ENCODE measurements around the gene ZNF180.
A peak's percentile ranks its signal among the peaks of the same experiment; 100 is the strongest.
"Not testable (repeated sequence)": the region's sequence is repeated elsewhere in the genome, so short reads cannot be mapped to it uniquely, and the experiment has no call there.

ZNF180 gene

DNA sequence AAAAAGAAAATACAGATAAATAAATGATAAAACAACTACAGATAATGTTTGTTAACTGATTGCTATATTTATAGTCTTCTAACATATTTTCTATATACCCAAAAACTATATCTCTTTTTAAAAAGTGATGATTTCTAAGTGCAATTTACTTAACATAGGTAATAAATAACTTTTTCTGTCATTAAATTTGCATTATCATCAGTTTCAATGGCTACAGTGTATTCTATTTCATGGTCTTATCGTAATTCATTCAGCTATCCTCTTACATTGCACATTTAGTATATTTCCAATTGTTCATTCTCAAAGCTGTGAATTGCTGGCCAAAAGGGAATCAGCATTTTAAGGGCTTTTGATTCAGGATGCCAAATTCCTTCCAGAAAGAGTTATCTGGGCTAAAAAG, 3.6 kb downstream of the ZNF180 start:
- no peak for DNase-seq

- DNase-seq = no peak
Measured at GRCh38 chr19:44476559-44477408, 23.5 kb downstream of the ZNF180 start.

GRCh38 chr19:44468730-44469129, 31.6 kb downstream of the ZNF180 start:
- DNase-seq = not testable (repeated sequence)

GRCh38 chr19:44462600-44463286, 37.6 kb downstream of the ZNF180 start:
- not testable (repeated sequence) for DNase-seq

DNA sequence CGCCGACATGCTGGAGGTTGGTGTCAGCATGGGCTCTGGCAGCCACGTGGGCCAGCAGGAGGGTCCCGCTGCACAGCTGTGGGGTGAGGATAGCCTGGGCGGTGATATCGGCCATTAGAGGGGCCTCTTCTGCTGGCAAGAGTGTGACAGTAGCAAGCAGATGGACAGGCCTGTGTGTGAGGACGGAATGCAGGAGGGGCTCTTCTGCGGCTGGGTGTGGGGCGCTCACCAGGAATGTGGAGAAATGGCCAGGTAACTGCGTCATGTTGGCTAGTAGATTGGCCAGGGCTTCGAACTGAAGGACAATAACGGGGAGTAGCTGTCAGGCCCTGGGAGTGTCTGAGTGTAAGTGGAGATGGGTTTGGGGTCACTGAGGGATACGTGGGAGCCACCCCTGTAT, 44.3 kb downstream of the ZNF180 start:
- not testable (repeated sequence) for DNase-seq

GRCh38 chr19:44455100-44455499, 45.2 kb downstream of the ZNF180 start:
- DNase-seq = no peak

DNA sequence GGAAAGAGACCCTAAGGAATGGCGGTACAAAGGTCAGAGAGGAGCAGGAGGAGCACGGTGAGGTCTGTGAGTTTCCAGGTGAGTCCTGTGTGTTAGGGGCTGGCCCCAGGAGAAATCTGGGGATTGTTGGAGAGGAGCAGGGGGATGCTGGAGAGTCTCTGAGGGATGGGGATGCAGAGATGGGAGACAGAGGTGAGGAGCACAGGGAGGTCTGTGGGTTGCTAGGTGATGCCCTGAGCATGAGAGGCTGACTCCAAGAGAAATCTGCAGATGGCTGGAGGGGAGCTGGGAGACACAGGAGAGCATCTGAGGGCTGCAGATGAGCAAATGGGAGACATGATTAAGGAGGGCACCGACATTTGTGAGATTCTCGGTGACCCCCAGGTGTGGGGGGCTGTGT, 48.0 kb downstream of the ZNF180 start:
- DNase-seq = no peak

GRCh38 chr19:44451687-44452086, 48.6 kb downstream of the ZNF180 start:
- no peak for DNase-seq

GRCh38 chr19:44447916-44448674, 52.2 kb downstream of the ZNF180 start, which contains the start of gene ZNF229:
Gene ZNF229 (minus strand): TSS chr19:44448472. CDS start chr19:44442847, 5,625 bp downstream.
- DNase-seq = peak; percentile 91

GRCh38 chr19:44438441-44438840, 61.9 kb downstream of the ZNF180 start:
- no peak for DNase-seq

DNA sequence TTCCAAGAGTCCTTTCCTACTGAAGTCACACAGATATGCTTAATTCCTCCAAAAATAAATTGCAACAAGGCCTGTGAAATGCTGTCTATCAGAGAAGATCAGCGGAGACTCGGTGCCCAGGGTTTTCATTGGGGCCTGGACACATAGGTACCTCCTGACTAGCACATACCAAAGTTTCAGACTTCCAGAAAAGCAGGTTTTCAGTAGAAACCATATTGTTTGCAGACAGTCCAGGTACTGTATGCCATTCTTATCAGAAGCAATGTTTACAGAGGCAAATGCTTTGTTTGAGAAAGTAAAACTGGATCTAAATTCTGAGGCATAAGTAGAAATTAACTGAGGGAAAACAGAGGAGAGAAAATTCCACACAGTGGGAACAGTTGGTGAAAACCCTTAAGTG, 64.9 kb downstream of the ZNF180 start:
- no peak for DNase-seq

GRCh38 chr19:44430956-44431355, 69.4 kb downstream of the ZNF180 start:
- no peak for DNase-seq
